Measurements from ENCODE around the gene CLUH. TPM values are rescaled to one million over a fixed set of nuclear protein-coding genes. Genes with fewer than 3 reads are reported as not detected.
"Not testable (repeated sequence)": the region's sequence is repeated elsewhere in the genome, so short reads cannot be mapped to it uniquely, and the experiment has no call there.

Gene CLUH
- total and polyA plus RNA-seq, 2 experiments from 2014 or later, result 45.5 to 50.2 TPM

GRCh38 chr17:2656283-2656682, 55.3 kb downstream of the CLUH start:
- no peaks in the 10 kb centered on the region for H3K4me1 ChIP-seq (ENCODE audit: insufficient read depth)
- H3K9me3 ChIP-seq (ENCODE audit: low read depth), result no peaks in the 10 kb centered on the region
- no peak for DNase-seq (ENCODE audit: low spot score)
- peaks cover 95% of the 10 kb centered on the region for H3K79me2 ChIP-seq
- H2AFZ ChIP-seq, result no peak overlapping the region
- H3K4me2 ChIP-seq, result no peak overlapping the region
- H4K20me1 ChIP-seq (ENCODE audit: insufficient read depth, poor library complexity, severe bottlenecking), result peaks cover 84% of the 10 kb centered on the region
- TF ChIP-seq EZH2 (IDR thresholded peaks at IDR 0.05; ENCODE audit: borderline replicate concordance), result no peak
- TF ChIP-seq EZH2phosphoT487 (IDR thresholded peaks at IDR 0.05; ENCODE audit: low read depth, severe bottlenecking, unreplicated experiment), result no peak
- no peak for TF ChIP-seq CTCF (IDR thresholded peaks at IDR 0.05; ENCODE audit: poor library complexity)
- WGBS (ENCODE audit: low lambda C conversion rate, missing lambda C conversion rate), result 0% methylated on average over 1 of the region's 1 CpG
- no peaks in the 10 kb centered on the region for H3K9me2 ChIP-seq (replicated peaks; ENCODE audit: insufficient read depth)
- no peak overlapping the region for H3K27ac ChIP-seq
- no peaks in the 10 kb centered on the region for H3K36me3 ChIP-seq (replicated peaks; ENCODE audit: insufficient read depth, low read depth)
- H3K4me3 ChIP-seq, result no peak overlapping the region
- no peaks in the 10 kb centered on the region for H3K27me3 ChIP-seq

- H3K27ac ChIP-seq, result no peak overlapping the region
- H3K27me3 ChIP-seq, result no peaks in the 10 kb centered on the region
- no peaks in the 10 kb centered on the region for H3K4me1 ChIP-seq (ENCODE audit: insufficient read depth)
- H3K79me2 ChIP-seq, result peaks cover 92% of the 10 kb centered on the region
- H3K9me2 ChIP-seq (replicated peaks; ENCODE audit: insufficient read depth), result no peaks in the 10 kb centered on the region
- 77% methylated on average over 7 of the region's 7 CpGs for whole genome bisulfite sequencing (ENCODE audit: low lambda C conversion rate, missing lambda C conversion rate)
- H2AFZ ChIP-seq, result no peak overlapping the region
- DNase-seq (ENCODE audit: low spot score), result no peak
- H3K4me3 ChIP-seq, result no peak overlapping the region
- TF ChIP-seq EZH2phosphoT487 (IDR thresholded peaks at IDR 0.05; ENCODE audit: low read depth, severe bottlenecking, unreplicated experiment) (no peak), EZH2 (IDR thresholded peaks at IDR 0.05; ENCODE audit: borderline replicate concordance) (no peak), CTCF (IDR thresholded peaks at IDR 0.05; ENCODE audit: poor library complexity) (no peak)
- no peak overlapping the region for H3K4me2 ChIP-seq
- peaks cover 79% of the 10 kb centered on the region for H4K20me1 ChIP-seq (ENCODE audit: insufficient read depth, poor library complexity, severe bottlenecking)
- no peaks in the 10 kb centered on the region for H3K9me3 ChIP-seq (ENCODE audit: low read depth)
- H3K36me3 ChIP-seq (replicated peaks; ENCODE audit: insufficient read depth, low read depth), result no peaks in the 10 kb centered on the region
Measured at GRCh38 chr17:2655546-2655945, 56.0 kb downstream of the CLUH start.

GRCh38 chr17:2652911-2653310, 58.7 kb downstream of the CLUH start:
- not testable (repeated sequence) for H3K4me1 ChIP-seq (ENCODE audit: insufficient read depth); H3K27ac ChIP-seq; H3K36me3 ChIP-seq (replicated peaks; ENCODE audit: insufficient read depth, low read depth); H2AFZ ChIP-seq; H3K9me3 ChIP-seq (ENCODE audit: low read depth); H3K4me2 ChIP-seq; DNase-seq (ENCODE audit: low spot score); H3K27me3 ChIP-seq; H3K9me2 ChIP-seq (replicated peaks; ENCODE audit: insufficient read depth); H3K4me3 ChIP-seq
- Histone ChIP-seq H4K20me1 (ENCODE audit: insufficient read depth, poor library complexity, severe bottlenecking) (peaks cover 56% of the 10 kb centered on the region), H3K79me2 (peaks cover 90% of the 10 kb centered on the region)
- 99% methylated on average over 3 of the region's 3 CpGs for WGBS (ENCODE audit: low lambda C conversion rate, missing lambda C conversion rate)

- Histone ChIP-seq H3K4me1 (ENCODE audit: insufficient read depth) (no peaks in the 10 kb centered on the region), H3K9me3 (ENCODE audit: low read depth) (no peaks in the 10 kb centered on the region), H3K27ac (no peak overlapping the region), H3K4me3 (no peak overlapping the region), H3K4me2 (no peak overlapping the region), H3K79me2 (peaks cover 91% of the 10 kb centered on the region), H4K20me1 (ENCODE audit: insufficient read depth, poor library complexity, severe bottlenecking) (peaks cover 23% of the 10 kb centered on the region), H3K9me2 (replicated peaks; ENCODE audit: insufficient read depth) (no peaks in the 10 kb centered on the region), H3K36me3 (replicated peaks; ENCODE audit: insufficient read depth, low read depth) (no peaks in the 10 kb centered on the region), H3K27me3 (no peaks in the 10 kb centered on the region), H2AFZ (no peak overlapping the region)
- over 99% methylated on average over 11 of the region's 11 CpGs for WGBS (ENCODE audit: low lambda C conversion rate, missing lambda C conversion rate)
- no peak for DNase-seq (ENCODE audit: low spot score)
- TF ChIP-seq EZH2phosphoT487 (IDR thresholded peaks at IDR 0.05; ENCODE audit: low read depth, severe bottlenecking, unreplicated experiment) (no peak), CTCF (IDR thresholded peaks at IDR 0.05; ENCODE audit: poor library complexity) (no peak), EZH2 (IDR thresholded peaks at IDR 0.05; ENCODE audit: borderline replicate concordance) (no peak)
Measured at GRCh38 chr17:2649191-2649590, 62.4 kb downstream of the CLUH start.
